Measurements from ENCODE around the gene GPS1.
A peak's percentile ranks its signal among the peaks of the same experiment; 100 is the strongest.

- TF ChIP-seq POLR2A (IDR thresholded peaks at IDR 0.05), result peak in 1 of 4 donors; percentile 15
- no peak for TF ChIP-seq POLR2AphosphoS5 (IDR thresholded peaks at IDR 0.05)
- TF ChIP-seq CTCF (IDR thresholded peaks at IDR 0.05), result peak in 2 of 6 experiments; percentile 13 to 14
These were observed 25.3 kb downstream of the GPS1 start for GRCh38 chr17:82076785-82077591.
